Measurements from ENCODE around the gene OR2B2.
"Not testable (repeated sequence)": the region's sequence is repeated elsewhere in the genome, so short reads cannot be mapped to it uniquely, and the experiment has no call there.

OR2B2 gene

GRCh38 chr6:27931209-27931608, 19.0 kb upstream of the OR2B2 start:
- Histone ChIP-seq H3K9me3 (ENCODE audit: control insufficient read depth, insufficient read depth, low read length) (no peaks in the 10 kb centered on the region), H3K9me2 (replicated peaks; ENCODE audit: control insufficient read depth, low read length) (no peaks in the 10 kb centered on the region), H4K20me1 (ENCODE audit: control insufficient read depth, insufficient read depth, low read depth, low read length) (no peaks in the 10 kb centered on the region), H3K27me3 (ENCODE audit: control insufficient read depth, low read length) (no peaks in the 10 kb centered on the region), H3K4me2 (ENCODE audit: low read length) (no peak overlapping the region), H3K36me3 (ENCODE audit: control insufficient read depth, low read length) (no peaks in the 10 kb centered on the region), H3K4me3 (ENCODE audit: low read length) (no peak overlapping the region), H3F3A (ENCODE audit: control insufficient read depth, insufficient read depth) (no peaks in the 10 kb centered on the region), H3K27ac (ENCODE audit: low read depth, low read length) (no peak overlapping the region), H3K79me2 (ENCODE audit: control insufficient read depth, low read length) (no peaks in the 10 kb centered on the region), H3K4me1 (ENCODE audit: control insufficient read depth, low read length) (no peaks in the 10 kb centered on the region)
- TF ChIP-seq EZH2phosphoT487 (IDR thresholded peaks at IDR 0.05; ENCODE audit: borderline replicate concordance, low read length) = no peak
- TF ChIP-seq CTCF (IDR thresholded peaks at IDR 0.05; ENCODE audit: low read depth, low read length, poor library complexity, severe bottlenecking) = no peak

- H3K36me3 ChIP-seq (ENCODE audit: control insufficient read depth, low read length); H3K27me3 ChIP-seq (ENCODE audit: control insufficient read depth, low read length); H3K4me2 ChIP-seq (ENCODE audit: low read length); H3F3A ChIP-seq (ENCODE audit: control insufficient read depth, insufficient read depth); H3K4me3 ChIP-seq (ENCODE audit: low read length); H3K79me2 ChIP-seq (ENCODE audit: control insufficient read depth, low read length); H3K9me3 ChIP-seq (ENCODE audit: control insufficient read depth, insufficient read depth, low read length); H3K4me1 ChIP-seq (ENCODE audit: control insufficient read depth, low read length); H3K9me2 ChIP-seq (replicated peaks; ENCODE audit: control insufficient read depth, low read length); H4K20me1 ChIP-seq (ENCODE audit: control insufficient read depth, insufficient read depth, low read depth, low read length); H3K27ac ChIP-seq (ENCODE audit: low read depth, low read length): not testable (repeated sequence)
These were observed 17.7 kb upstream of the OR2B2 start for GRCh38 chr6:27929930-27930329.

DNA sequence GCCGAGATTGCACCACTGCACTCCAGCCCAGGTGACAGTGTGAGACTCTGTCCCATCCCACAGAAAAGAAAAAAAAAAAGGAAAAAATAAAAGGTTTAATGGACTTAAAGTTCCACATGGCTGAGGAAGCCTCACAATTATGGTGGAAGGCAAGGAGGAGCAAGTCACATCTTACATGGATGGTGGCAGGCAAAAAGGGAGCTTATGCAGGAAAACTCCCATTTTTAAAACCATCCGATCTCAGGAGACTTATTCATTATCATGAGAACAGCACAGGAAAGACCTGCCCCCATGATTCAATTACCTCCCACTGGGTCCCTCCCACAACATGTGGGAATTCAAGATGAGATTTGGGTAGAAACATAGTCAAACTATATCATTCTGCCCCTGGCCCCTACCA, 15.8 kb upstream of the OR2B2 start:
- H3K4me3 ChIP-seq (ENCODE audit: low read length); H3F3A ChIP-seq (ENCODE audit: control insufficient read depth, insufficient read depth); H4K20me1 ChIP-seq (ENCODE audit: control insufficient read depth, insufficient read depth, low read depth, low read length); H3K9me3 ChIP-seq (ENCODE audit: control insufficient read depth, insufficient read depth, low read length); H3K27ac ChIP-seq (ENCODE audit: low read depth, low read length); H3K27me3 ChIP-seq (ENCODE audit: control insufficient read depth, low read length); H3K9me2 ChIP-seq (replicated peaks; ENCODE audit: control insufficient read depth, low read length); H3K36me3 ChIP-seq (ENCODE audit: control insufficient read depth, low read length); H3K79me2 ChIP-seq (ENCODE audit: control insufficient read depth, low read length); H3K4me2 ChIP-seq (ENCODE audit: low read length): not testable (repeated sequence)
- peaks cover 16% of the 10 kb centered on the region for H3K4me1 ChIP-seq (ENCODE audit: control insufficient read depth, low read length)

DNA sequence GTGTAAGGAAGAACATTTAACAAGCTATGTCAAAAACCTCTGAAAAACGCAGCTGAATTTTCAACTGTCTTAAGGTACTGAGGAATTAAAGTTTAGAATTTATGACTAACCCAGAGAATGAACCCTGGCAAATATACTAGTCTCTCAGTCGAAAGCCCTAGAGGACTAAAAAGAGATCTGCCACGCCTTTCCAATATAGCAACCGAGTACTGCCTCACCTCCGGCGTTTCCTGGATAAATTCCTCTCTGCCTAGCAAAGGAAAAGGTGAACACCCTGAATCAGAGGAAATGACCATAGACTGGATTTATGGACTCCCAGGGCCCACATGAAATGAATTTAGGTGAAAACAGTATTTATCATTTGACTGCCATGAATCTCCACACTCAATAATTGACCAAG, 12.0 kb upstream of the OR2B2 start:
- Histone ChIP-seq H3K9me2 (replicated peaks; ENCODE audit: control insufficient read depth, low read length) (no peaks in the 10 kb centered on the region), H3K9me3 (ENCODE audit: control insufficient read depth, insufficient read depth, low read length) (no peaks in the 10 kb centered on the region), H3K4me2 (ENCODE audit: low read length) (peak overlapping the region; percentile 20), H3K27me3 (ENCODE audit: control insufficient read depth, low read length) (no peaks in the 10 kb centered on the region), H3K79me2 (ENCODE audit: control insufficient read depth, low read length) (no peaks in the 10 kb centered on the region), H3K4me1 (ENCODE audit: control insufficient read depth, low read length) (peaks cover 18% of the 10 kb centered on the region), H4K20me1 (ENCODE audit: control insufficient read depth, insufficient read depth, low read depth, low read length) (no peaks in the 10 kb centered on the region), H3K36me3 (ENCODE audit: control insufficient read depth, low read length) (no peaks in the 10 kb centered on the region), H3K4me3 (ENCODE audit: low read length) (no peak overlapping the region; the same call in 1 of the 2 replicates), H3F3A (ENCODE audit: control insufficient read depth, insufficient read depth) (no peaks in the 10 kb centered on the region), H3K27ac (ENCODE audit: low read depth, low read length) (no peak overlapping the region)
- TF ChIP-seq CTCF (IDR thresholded peaks at IDR 0.05; ENCODE audit: low read depth, low read length, poor library complexity, severe bottlenecking) (no peak), EZH2phosphoT487 (IDR thresholded peaks at IDR 0.05; ENCODE audit: borderline replicate concordance, low read length) (no peak)
